BJ (cell line): Measurements from ENCODE around the gene PRDM8. TPM values are rescaled to one million over a fixed set of nuclear protein-coding genes. Genes with fewer than 3 reads are reported as not detected.

Experiments used
- CTCF ChIA-PET: fragments of 350-600 bp; formaldehyde crosslinking; extraction: SDS; loops from one replicate; lab custom pipeline; 2021; ENCODE audit warnings: antibody characterized with exemption, inconsistent platforms; lab: Yijun Ruan, JAX
- POLR2A ChIA-PET: fragments of 300-600 bp; sonication (Branson Sonifier 250); formaldehyde crosslinking; extraction: SDS; loops from one replicate; lab custom pipeline; 2021; ENCODE audit warnings: antibody characterized with exemption; lab: Charles Lee
- DNase-seq: peaks from one replicate; pipeline ENCODE4 v3.0.0-alpha.2; 2011; ENCODE audit warnings: low read depth
- H3K27me3 ChIP-seq: 2 replicates; pipeline ENCODE4 v1.6.0; 2011; ENCODE audit warnings: low read length; ENCODE audit not compliant: control insufficient read depth, insufficient read depth
- H3K36me3 ChIP-seq: 2 replicates; pipeline ENCODE4 v1.5.1; 2011; ENCODE audit warnings: low read length; ENCODE audit not compliant: control insufficient read depth, insufficient read depth
- H3K4me3 ChIP-seq: 2 replicates; pipeline ENCODE4 v1.5.1; 2011; ENCODE audit warnings: low read depth, mild to moderate bottlenecking, control low read depth, low read length
- polyA plus RNA-seq: library from polyadenylated mRNA; depleted of rRNA; stranded (reverse); fragments of >200 nt; gene quantifications from 2 replicates; pipeline ENCODE4 v1.2.3, GENCODE V29; 2011
- TF ChIP-seq, protein P1 (sequence below): IDR thresholded peaks from 2 replicates; pipeline ENCODE4 v1.5.1; 2011; ENCODE audit warnings: low read depth, mild to moderate bottlenecking, control low read depth, inconsistent platforms, low read length, moderate library complexity; ENCODE audit not compliant: insufficient read depth

The PRDM8 gene
- polyA plus RNA-seq, 1 experiment: 2.7 TPM

DNA sequence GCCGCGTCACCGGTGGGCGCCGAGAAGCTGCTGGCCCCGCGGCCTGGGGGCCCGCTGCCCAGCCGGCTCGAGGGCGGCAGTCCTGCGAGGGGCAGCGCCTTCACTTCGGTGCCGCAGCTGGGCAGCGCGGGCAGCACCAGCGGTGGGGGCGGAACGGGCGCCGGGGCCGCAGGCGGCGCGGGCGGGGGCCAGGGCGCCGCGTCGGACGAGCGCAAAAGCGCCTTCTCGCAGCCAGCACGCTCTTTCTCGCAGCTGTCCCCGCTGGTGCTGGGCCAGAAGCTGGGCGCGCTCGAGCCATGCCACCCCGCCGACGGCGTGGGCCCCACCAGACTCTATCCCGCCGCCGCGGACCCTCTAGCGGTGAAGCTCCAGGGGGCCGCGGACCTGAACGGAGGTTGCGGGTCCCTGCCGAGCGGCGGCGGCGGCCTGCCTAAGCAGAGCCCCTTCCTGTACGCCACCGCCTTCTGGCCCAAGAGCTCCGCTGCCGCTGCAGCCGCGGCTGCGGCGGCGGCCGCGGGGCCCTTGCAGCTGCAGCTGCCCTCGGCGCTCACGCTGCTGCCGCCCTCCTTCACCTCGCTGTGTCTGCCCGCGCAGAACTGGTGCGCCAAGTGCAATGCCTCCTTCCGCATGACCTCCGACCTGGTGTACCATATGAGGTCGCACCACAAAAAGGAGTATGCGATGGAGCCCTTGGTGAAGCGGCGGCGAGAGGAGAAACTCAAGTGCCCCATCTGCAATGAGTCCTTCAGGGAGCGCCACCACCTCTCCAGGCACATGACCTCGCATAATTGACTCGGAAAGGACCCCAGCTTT, 5.6 kb downstream of the PRDM8 start:
- CTCF ChIA-PET: interaction anchor here (0.5 to 8.9 kb wide), 19 partner anchors 9 to 1250 kb away, joined by 3 to 108 read pairs (median 4); partner anchors contain the start of genes CFAP299 and FGF5
- H3K27me3 ChIP-seq: no peaks in the 10 kb centered on the region
- H3K4me3 ChIP-seq: peak overlapping the region; percentile 47
- POLR2A ChIA-PET: interaction anchor here (0.6 to 0.7 kb wide), 4 partner anchors 22 to 286 kb away, joined by 3 to 5 read pairs (median 4); no protein-coding TSS in a partner anchor
- TF ChIP-seq, protein P1, sequence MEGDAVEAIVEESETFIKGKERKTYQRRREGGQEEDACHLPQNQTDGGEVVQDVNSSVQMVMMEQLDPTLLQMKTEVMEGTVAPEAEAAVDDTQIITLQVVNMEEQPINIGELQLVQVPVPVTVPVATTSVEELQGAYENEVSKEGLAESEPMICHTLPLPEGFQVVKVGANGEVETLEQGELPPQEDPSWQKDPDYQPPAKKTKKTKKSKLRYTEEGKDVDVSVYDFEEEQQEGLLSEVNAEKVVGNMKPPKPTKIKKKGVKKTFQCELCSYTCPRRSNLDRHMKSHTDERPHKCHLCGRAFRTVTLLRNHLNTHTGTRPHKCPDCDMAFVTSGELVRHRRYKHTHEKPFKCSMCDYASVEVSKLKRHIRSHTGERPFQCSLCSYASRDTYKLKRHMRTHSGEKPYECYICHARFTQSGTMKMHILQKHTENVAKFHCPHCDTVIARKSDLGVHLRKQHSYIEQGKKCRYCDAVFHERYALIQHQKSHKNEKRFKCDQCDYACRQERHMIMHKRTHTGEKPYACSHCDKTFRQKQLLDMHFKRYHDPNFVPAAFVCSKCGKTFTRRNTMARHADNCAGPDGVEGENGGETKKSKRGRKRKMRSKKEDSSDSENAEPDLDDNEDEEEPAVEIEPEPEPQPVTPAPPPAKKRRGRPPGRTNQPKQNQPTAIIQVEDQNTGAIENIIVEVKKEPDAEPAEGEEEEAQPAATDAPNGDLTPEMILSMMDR: no peak
- no peaks in the 10 kb centered on the region for H3K36me3 ChIP-seq
- DNase-seq: no peak

DNA sequence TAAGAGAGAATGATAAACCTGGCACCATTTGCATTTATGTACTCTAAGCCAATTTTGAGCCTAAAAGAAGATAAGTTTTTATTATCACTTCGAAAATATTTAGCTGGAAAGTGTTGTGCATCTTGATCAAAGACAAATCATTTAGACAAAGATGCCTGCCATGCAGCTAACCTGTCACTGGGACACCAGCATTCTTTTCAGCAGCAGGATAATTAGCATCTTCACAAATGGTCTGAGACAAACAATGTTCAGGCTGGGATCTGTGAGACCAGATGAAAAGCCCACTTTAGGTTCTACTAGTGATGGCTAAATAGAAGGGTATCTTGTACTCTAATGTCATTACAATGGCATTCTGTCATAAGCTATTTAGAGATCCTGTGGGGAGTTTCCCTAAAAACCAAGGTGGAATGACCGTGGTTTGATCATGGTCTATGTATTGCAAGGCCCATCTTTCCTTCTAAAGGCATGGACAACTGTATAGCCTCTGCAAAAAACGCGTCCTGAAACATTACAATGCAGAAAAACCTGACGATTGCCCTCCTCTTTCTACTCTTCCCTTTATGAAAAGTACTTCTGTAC, 7.2 kb downstream of the PRDM8 start:
- TF ChIP-seq, protein P1: no peak
- ChIA-PET CTCF (interaction anchor here (1.7 kb wide), 1 partner anchor 19 kb away, joined by 5 read pairs; no protein-coding TSS in a partner anchor), POLR2A (no interaction called here)
- Histone ChIP-seq H3K4me3 (no peak overlapping the region), H3K27me3 (no peaks in the 10 kb centered on the region), H3K36me3 (no peaks in the 10 kb centered on the region)
- DNase-seq: no peak

DNA sequence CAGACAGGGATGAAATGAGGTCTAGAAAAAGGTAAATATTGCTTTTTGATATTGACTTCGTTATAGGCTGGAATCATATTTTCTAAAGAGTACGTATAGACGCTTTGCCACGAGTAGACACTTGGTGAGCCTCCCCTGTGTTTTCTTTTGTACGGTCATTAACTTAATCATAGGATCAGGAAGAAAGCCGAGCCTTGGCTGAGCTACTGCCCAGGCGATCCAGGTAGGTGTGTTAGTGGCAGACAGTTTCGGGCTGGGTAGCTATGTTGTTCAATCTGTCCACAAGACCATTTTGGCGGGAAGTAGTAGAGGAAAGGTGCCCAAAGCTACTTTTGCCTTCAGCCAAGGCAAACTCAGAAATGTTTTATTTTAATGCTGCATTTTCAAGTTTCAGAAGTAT, 8.8 kb downstream of the PRDM8 start:
- no peak overlapping the region for H3K4me3 ChIP-seq
- ChIA-PET CTCF (interaction anchor here (0.6 to 1.4 kb wide), 4 partner anchors 10 to 186 kb away, joined by 3 to 7 read pairs (median 4); no protein-coding TSS in a partner anchor), POLR2A (no interaction called here)
- no peaks in the 10 kb centered on the region for H3K36me3 ChIP-seq
- no peaks in the 10 kb centered on the region for H3K27me3 ChIP-seq
- DNase-seq: no peak
- TF ChIP-seq, protein P1: no peak

DNA sequence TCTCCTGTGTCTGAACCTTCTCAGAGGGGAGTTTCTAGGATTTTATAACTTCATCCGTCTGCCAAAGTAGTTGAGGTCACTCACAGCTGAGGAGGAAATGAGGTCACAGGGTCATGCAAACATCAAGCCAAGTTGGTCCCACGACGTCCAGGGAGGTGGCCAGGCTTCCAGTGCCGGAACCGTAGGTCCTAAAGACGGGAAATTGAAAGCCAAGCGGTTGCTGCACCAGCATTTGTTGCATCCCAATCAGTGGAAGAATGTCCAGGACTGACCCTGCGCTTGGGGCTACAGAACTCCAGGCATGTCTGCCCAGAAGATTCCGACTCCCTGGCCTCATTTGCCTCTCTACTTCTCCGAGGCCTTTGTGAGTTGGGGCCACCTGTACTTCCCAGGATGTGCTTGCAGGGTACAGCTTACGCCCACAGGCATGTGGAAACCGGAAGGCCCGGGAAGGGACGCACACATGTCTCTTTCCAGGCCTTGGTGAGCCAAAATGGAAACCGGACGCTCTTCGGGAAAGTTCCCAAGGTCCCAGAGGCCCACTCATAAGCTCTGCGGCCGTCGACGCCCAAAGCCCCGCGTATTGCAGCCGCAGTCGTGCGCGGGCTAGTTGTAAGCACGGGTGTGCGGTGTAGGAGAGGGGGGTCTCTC, 9.3 kb downstream of the PRDM8 start:
- no peaks in the 10 kb centered on the region for H3K27me3 ChIP-seq
- no peak for DNase-seq
- ChIA-PET POLR2A (no interaction called here), CTCF (interaction anchor here (0.6 to 1.4 kb wide), 3 partner anchors 9 to 19 kb away, joined by 3 to 7 read pairs (median 4); no protein-coding TSS in a partner anchor)
- H3K36me3 ChIP-seq: no peaks in the 10 kb centered on the region
- TF ChIP-seq, protein P1: no peak
- H3K4me3 ChIP-seq: no peak overlapping the region
